ENCODE measurements around the gene POLA2. TPM values are rescaled to one million over a fixed set of nuclear protein-coding genes. Genes with fewer than 3 reads are reported as not detected.

The POLA2 gene
- total and polyA plus RNA-seq, 2 donors: 7.3 to 21.0 TPM

GRCh38 chr11:65341856-65342255 is 80.1 kb downstream of the POLA2 start:
- 98% methylated on average over 3 of the region's 3 CpGs for WGBS
- no peak overlapping the region for H3K27ac ChIP-seq (ENCODE audit: low read depth in 1 of 2, low read length in 1 of 2)
- H3K27me3 ChIP-seq (ENCODE audit: control insufficient read depth in 2 of 2, insufficient read depth in 1 of 2, low read length in 1 of 2): no peaks in the 10 kb centered on the region
- H3K4me1 ChIP-seq (ENCODE audit: control insufficient read depth in 2 of 2, insufficient read depth in 2 of 2, low read length in 2 of 2): no peaks in the 10 kb centered on the region
- peaks cover 81 to 87% of the 10 kb centered on the region in 2 donors for H3K36me3 ChIP-seq (ENCODE audit: control insufficient read depth in 2 of 2, insufficient read depth in 2 of 2, low read length in 1 of 2)
- H3K9me3 ChIP-seq (ENCODE audit: control insufficient read depth in 2 of 2, insufficient read depth in 1 of 2, low read length in 1 of 2): no peaks in the 10 kb centered on the region
- no peak overlapping the region for H3K4me3 ChIP-seq (ENCODE audit: low read length in 2 of 2)
- no peak for DNase-seq (ENCODE audit: low read depth in 6 of 9, low spot score in 9 of 9)

Other genes with a start within 250 kb of the POLA2 start
- gene ARL2, start 247.8 kb upstream of the POLA2 start, total RNA-seq: 42.8 TPM
- gene ARL2, start 247.8 kb upstream of the POLA2 start, polyA plus RNA-seq: 52.0 TPM
- gene SNX15, start 234.5 kb upstream of the POLA2 start, total RNA-seq: 10.6 TPM
- gene SNX15, start 234.5 kb upstream of the POLA2 start, polyA plus RNA-seq: 15.4 TPM
- 11.2 TPM for gene SAC3D1, start 220.8 kb upstream of the POLA2 start, total RNA-seq
- gene SAC3D1, start 220.8 kb upstream of the POLA2 start, polyA plus RNA-seq: 11.5 TPM
- 5.1 TPM for gene NAALADL1, start 203.4 kb upstream of the POLA2 start, total RNA-seq
- gene NAALADL1, start 203.4 kb upstream of the POLA2 start, polyA plus RNA-seq: 9.0 TPM
- 26.8 TPM for gene CDCA5, start 177.9 kb upstream of the POLA2 start, total RNA-seq
- gene CDCA5, start 177.9 kb upstream of the POLA2 start, polyA plus RNA-seq: 2.2 TPM
- gene ZFPL1, start 177.7 kb upstream of the POLA2 start, total RNA-seq: 16.8 TPM
- 42.5 TPM for gene ZFPL1, start 177.7 kb upstream of the POLA2 start, polyA plus RNA-seq
- 110 TPM for gene VPS51, start 165.7 kb upstream of the POLA2 start, total RNA-seq
- gene VPS51, start 165.7 kb upstream of the POLA2 start, polyA plus RNA-seq: 121 TPM
- gene TM7SF2, start 150.1 kb upstream of the POLA2 start, total RNA-seq: 16.1 TPM
- gene TM7SF2, start 150.1 kb upstream of the POLA2 start, polyA plus RNA-seq: 35.8 TPM
- gene ZNHIT2, start 144.3 kb upstream of the POLA2 start, total RNA-seq: 10.1 TPM
- 16.5 TPM for gene ZNHIT2, start 144.3 kb upstream of the POLA2 start, polyA plus RNA-seq
- 1,067 TPM for gene FAU, start 139.8 kb upstream of the POLA2 start, total RNA-seq
- gene FAU, start 139.8 kb upstream of the POLA2 start, polyA plus RNA-seq: 1,132 TPM
- gene MRPL49, start 139.6 kb upstream of the POLA2 start, total RNA-seq: 42.3 TPM
- 36.2 TPM for gene MRPL49, start 139.6 kb upstream of the POLA2 start, polyA plus RNA-seq
- 3.6 TPM for gene SYVN1, start 127.4 kb upstream of the POLA2 start, total RNA-seq
- 22.7 TPM for gene SYVN1, start 127.4 kb upstream of the POLA2 start, polyA plus RNA-seq
- gene SPDYC, start 91.7 kb upstream of the POLA2 start, total RNA-seq: not detected
- 0.11 TPM for gene SPDYC, start 91.7 kb upstream of the POLA2 start, polyA plus RNA-seq
- 31.9 TPM for gene CAPN1, start 80.0 kb upstream of the POLA2 start, total RNA-seq
- 104 TPM for gene CAPN1, start 80.0 kb upstream of the POLA2 start, polyA plus RNA-seq
- gene CDC42EP2, start 52.9 kb downstream of the POLA2 start, total RNA-seq: 0.33 TPM
- 3.2 TPM for gene CDC42EP2, start 52.9 kb downstream of the POLA2 start, polyA plus RNA-seq
- gene DPF2, start 71.9 kb downstream of the POLA2 start, total RNA-seq: 29.7 TPM
- gene DPF2, start 71.9 kb downstream of the POLA2 start, polyA plus RNA-seq: 30.8 TPM
- gene TIGD3, start 92.8 kb downstream of the POLA2 start, total RNA-seq: 1.0 TPM
- 1.9 TPM for gene TIGD3, start 92.8 kb downstream of the POLA2 start, polyA plus RNA-seq
- gene SLC25A45, start 120.7 kb downstream of the POLA2 start, total RNA-seq: 8.1 TPM
- gene SLC25A45, start 120.7 kb downstream of the POLA2 start, polyA plus RNA-seq: 35.3 TPM
- gene FRMD8, start 124.7 kb downstream of the POLA2 start, total RNA-seq: 15.2 TPM
- 21.4 TPM for gene FRMD8, start 124.7 kb downstream of the POLA2 start, polyA plus RNA-seq
- gene NEAT1, start 160.8 kb downstream of the POLA2 start, total RNA-seq: 9.2 TPM
- gene NEAT1, start 160.8 kb downstream of the POLA2 start, polyA plus RNA-seq: 3,325 TPM
- 3,158 TPM for gene MALAT1, start 237.1 kb downstream of the POLA2 start, total RNA-seq
- 682 TPM for gene MALAT1, start 237.1 kb downstream of the POLA2 start, polyA plus RNA-seq

Measured in thymus (tissue), 11 donors.